Measurements from ENCODE around the gene SH3GL3.

Gene SH3GL3

DNA sequence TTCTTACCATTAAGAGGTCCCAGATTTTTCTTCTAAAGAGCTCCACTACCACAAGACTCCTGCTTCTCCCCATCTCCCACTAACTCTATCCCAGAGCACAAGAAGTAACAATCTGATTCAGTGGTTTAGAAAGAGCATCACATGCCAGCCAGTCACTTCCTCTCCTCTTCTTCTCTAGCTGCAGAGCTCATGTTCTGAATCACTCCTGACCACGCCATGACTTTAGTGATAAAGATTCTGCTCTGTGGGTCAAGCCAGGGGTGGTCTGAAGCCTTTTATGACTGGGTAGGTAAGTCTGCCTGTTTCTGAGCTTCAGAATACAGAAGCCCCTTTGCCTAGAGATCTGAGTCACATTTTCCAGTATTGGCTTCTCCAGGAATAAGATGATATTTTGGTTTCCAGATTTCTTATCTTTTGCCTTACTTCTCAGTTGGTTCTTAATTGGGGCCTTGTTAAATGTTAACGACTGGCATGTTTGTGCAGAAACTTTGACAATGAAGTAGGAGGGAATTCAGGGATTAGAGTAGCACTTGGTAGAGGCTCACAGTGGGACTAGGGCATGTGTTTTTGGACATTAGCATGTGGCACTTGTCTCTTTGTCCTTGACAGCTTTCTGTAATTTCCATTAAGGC lies 179.1 kb downstream of the SH3GL3 start:
- DNase-seq: peak; percentile 25

- DNase-seq: no peak
Measured at GRCh38 chr15:83631534-83631933, 184.4 kb downstream of the SH3GL3 start.

GRCh38 chr15:83643201-83643600 lies 196.1 kb downstream of the SH3GL3 start:
- no peak for DNase-seq

DNA sequence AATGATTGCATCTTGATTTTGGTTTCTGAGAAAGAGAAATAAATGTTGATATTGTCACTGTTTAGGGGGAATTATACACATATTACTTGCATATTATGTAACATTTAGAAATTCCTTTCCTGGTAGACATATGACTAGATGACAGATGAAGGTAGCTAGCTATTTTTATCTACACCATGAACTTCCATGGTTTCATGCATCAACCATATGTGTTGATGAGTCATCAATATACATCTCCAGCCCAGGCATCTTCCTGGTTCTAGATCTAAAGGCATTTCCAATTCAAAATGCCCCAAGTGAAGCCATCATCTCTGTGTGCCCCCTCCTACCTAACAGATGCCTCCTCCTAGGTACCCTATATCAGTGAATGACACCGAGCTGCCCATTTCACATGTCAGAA lies 197.3 kb downstream of the SH3GL3 start:
- DNase-seq: no peak

GRCh38 chr15:83650831-83651230 lies 203.7 kb downstream of the SH3GL3 start:
- no peak for DNase-seq

GRCh38 chr15:83651541-83651940 lies 204.4 kb downstream of the SH3GL3 start:
- DNase-seq: no peak

- no peak for DNase-seq
Measured at GRCh38 chr15:83652626-83653204, 205.6 kb downstream of the SH3GL3 start.

- DNase-seq: no peak
Measured at GRCh38 chr15:83653288-83653638, 206.1 kb downstream of the SH3GL3 start.

DNA sequence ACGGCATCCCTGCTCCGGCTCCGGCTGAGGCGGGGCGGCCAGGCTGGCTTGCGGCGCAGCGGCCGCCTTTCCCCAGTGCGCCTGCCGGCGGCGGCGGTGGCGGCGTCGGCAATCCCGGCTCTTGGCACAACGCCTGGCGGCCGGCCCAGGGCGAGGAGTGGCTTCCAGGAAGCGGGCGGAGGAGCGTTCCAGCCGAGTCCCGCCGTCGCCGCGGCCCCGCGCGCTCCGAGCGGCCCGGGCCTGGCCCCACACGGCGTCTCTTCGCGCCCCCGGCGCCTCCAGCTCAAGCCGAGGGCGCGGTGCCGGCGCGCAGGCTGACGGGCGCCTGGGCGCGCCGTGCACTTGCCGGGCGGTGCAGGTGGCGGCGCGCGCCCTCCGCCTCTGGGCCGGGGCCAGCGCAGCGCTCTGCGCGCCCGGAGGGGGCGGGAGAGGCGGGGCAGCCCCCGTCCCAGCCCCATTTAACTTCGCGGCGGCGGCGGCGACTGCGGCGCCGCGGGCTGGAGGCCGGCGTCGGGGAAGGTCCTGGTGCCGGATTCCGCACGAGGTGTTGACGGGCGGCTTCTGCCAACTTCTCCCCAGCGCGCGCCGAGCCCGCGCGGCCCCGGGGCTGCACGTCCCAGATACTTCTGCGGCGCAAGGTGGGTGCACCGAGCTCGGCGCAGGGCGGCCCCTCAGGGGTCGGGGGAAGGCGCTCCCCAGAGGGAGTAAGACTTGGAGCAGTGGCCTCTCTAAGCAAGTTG lies 206.7 kb downstream of the SH3GL3 start, which contains the start of gene ADAMTSL3:
Gene ADAMTSL3 (plus strand): TSS at position 485 of the 740 bp plus-strand sequence. CDS start 1,639 bp downstream, outside the sequence.
- peak; percentile 67 for DNase-seq

- DNase-seq: no peak
Measured at GRCh38 chr15:83654379-83655236, 207.5 kb downstream of the SH3GL3 start.

- no peak for DNase-seq
Measured at GRCh38 chr15:83655237-83655616, 208.1 kb downstream of the SH3GL3 start.

DNA sequence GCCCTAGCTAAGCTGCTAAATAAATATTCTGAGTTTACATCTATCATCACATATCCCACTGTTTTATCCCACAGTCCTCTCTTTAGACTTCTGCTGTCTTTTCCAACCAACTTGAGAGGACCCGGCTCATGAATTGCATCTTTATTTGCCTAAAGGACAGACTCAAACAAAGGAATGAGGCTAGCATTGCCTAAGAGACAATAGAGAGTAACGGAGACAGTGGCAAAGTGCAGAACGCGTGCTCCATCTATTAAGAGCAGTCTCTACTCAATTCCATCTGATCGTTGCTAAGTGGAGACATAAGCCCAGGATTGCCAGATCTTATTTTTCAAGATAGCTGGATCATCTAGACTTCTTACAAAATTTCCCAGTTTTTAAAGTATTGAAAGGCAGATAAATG lies 209.1 kb downstream of the SH3GL3 start:
- DNase-seq: no peak

- no peak for DNase-seq
Measured at GRCh38 chr15:83656943-83657528, 209.9 kb downstream of the SH3GL3 start.

DNA sequence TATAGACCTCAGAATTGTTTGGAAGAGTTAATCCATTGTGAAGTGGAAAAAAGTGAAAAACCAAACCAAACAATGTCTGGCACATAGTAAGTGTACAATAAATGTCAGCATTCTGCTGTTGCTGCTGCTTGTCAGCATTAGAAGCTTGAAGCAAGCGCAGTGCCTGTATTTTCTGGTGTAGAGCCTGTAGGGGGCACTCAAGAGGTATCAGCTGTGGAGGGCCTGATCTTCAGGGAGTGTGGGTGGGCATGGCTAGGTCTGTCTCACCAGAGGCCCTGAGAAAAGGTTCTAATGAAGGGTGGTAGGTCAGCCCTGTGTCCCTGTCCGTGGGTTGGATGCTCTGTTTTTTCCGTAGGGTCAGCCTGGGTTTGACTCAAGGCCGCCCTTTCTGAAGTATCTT lies 210.4 kb downstream of the SH3GL3 start:
- no peak for DNase-seq

- no peak for DNase-seq
Measured at GRCh38 chr15:83658430-83659416, 211.6 kb downstream of the SH3GL3 start.

DNA sequence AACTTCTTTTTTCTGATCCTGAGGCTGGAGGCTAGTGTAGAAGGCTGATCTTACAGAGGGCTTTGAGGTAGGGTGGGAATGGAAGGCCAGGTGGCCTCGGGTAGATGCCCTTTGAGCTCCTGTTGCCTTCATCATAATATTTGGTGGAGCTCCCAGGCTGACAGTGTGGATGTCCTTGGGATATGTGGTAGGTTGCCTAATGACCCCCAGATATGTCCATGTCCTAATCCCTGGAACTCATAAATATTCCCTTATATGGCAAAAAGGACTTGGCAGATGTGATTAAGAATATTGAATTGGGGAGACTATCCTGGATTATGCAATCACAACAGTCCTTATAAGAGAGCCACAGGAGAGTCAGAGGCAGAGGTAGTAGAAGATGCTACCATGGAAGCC lies 212.3 kb downstream of the SH3GL3 start:
- no peak for DNase-seq

DNA sequence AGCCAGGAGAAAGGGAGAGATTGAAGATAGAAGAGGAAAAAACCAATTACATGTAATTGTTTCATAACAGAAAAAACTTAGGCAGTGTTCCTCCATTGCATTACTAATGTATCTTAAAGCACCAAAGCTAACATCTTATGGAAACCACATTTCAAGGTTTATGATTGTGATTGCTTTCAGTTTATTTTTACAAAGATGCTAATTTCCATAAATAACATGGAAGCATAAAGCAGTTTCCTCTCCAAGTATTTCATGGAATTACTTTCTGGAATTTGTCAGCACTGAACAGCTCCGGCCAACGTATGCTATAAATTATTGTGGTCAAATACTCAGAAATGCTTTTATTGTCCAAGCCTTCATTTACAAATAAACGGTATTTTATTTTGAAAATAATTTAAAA lies 218.3 kb downstream of the SH3GL3 start:
- no peak for DNase-seq

Measured in fibroblast of skin of scalp (primary cell).